K562 (cell line): ENCODE data around the gene GPHN. TPM values are rescaled to one million over a fixed set of nuclear protein-coding genes. Genes with fewer than 3 reads are reported as not detected.

Experiments
- GABPB1 ChIP-seq: sonication (generic); formaldehyde crosslinking; IDR thresholded peaks from 2 replicates; pipeline ENCODE4 v1.8.0; 2022; ENCODE audit warnings: mild to moderate bottlenecking, missing genetic modification reagents
- JUNB ChIP-seq: fragments of 450-650 bp; formaldehyde crosslinking; conservative IDR thresholded peaks from 2 replicates; pipeline ENCODE4 v1.4.0; 2020; ENCODE audit warnings: mild to moderate bottlenecking
- SUPT5H ChIP-seq: fragments of 450-650 bp; IDR thresholded peaks from 2 replicates; pipeline ENCODE4 v1.6.1; 2016
- TBL1XR1 ChIP-seq, 2 experiments: IDR thresholded peaks; 2 replicates each; pipeline ENCODE4 v1.6.1; 2012; ENCODE audit warnings: improper control_type of control experiment in 2 of 2, low read length in 2 of 2, mild to moderate bottlenecking in 1 of 2
- ZNF436 ChIP-seq: fragments of 250-450, 450-650 bp; sonication (Bioruptor Pico); formaldehyde crosslinking; IDR thresholded peaks from 2 replicates; pipeline ENCODE4 v1.7.0; 2020; ENCODE audit warnings: mild to moderate bottlenecking
- polyA plus RNA-seq, 8 experiments: library from polyadenylated mRNA; depleted of rRNA in 4 of 8; stranded (reverse) in 5 of 8; unstranded in 3 of 8; fragments of >200 nt; fragmentation: Nextera tagmentation in 2 of 8; fragmentation: Illumina TruSeq in 1 of 8; extraction: Ambion mirVana in 2 of 8; extraction: Trizol in 1 of 8; gene quantifications; 2 replicates each; pipeline versions ENCODE4 v1.2.1 to v1.2.3, GENCODE V29; 2011 to 2014; ENCODE audit warnings: inconsistent platforms in 1 of 8, missing spikeins in 1 of 8
- total RNA-seq, 7 experiments: library from RNA; depleted of rRNA in 6 of 7; stranded (reverse); fragments of >200 nt in 6 of 7; fragmentation: Illumina TruSeq in 2 of 7; extraction: Trizol in 2 of 7; gene quantifications; 2 replicates each; pipeline versions ENCODE4 v1.2.1 to v1.2.3, GENCODE V29; 2011 to 2021; ENCODE audit warnings: low replicate concordance in 1 of 7
- TF ChIP-seq, protein P1 (sequence below), 2 experiments: fragments of 450-650 bp; formaldehyde crosslinking in 1 of 2; IDR thresholded peaks; 2 replicates each; pipeline versions ENCODE4 v1.4.0 to v1.6.1; 2014 to 2020; ENCODE audit warnings: mild to moderate bottlenecking in 2 of 2, borderline replicate concordance in 1 of 2, low read depth in 1 of 2
- TF ChIP-seq, protein P2 (sequence below): fragments of 450-650 bp; IDR thresholded peaks from 2 replicates; pipeline ENCODE4 v1.7.0; 2016; ENCODE audit warnings: borderline replicate concordance
- TF ChIP-seq, protein P3 (sequence below): fragments of 250-450 bp; sonication (Bioruptor Pico); IDR thresholded peaks from 2 replicates; pipeline ENCODE4 v1.5.0; 2020; ENCODE audit warnings: mild to moderate bottlenecking, borderline replicate concordance
- TF ChIP-seq, protein P4 (sequence below): fragments of 450-650 bp; formaldehyde crosslinking; IDR thresholded peaks from 2 replicates; pipeline ENCODE4 v1.4.0; 2020; ENCODE audit warnings: mild to moderate bottlenecking, moderate library complexity

GPHN gene
- total and polyA plus RNA-seq, 9 of the 15 experiments (the other 6 are each of a cell fraction or from before 2014, with no cell fraction given): 5.9 to 16.0 (median 11.4) TPM

DNA sequence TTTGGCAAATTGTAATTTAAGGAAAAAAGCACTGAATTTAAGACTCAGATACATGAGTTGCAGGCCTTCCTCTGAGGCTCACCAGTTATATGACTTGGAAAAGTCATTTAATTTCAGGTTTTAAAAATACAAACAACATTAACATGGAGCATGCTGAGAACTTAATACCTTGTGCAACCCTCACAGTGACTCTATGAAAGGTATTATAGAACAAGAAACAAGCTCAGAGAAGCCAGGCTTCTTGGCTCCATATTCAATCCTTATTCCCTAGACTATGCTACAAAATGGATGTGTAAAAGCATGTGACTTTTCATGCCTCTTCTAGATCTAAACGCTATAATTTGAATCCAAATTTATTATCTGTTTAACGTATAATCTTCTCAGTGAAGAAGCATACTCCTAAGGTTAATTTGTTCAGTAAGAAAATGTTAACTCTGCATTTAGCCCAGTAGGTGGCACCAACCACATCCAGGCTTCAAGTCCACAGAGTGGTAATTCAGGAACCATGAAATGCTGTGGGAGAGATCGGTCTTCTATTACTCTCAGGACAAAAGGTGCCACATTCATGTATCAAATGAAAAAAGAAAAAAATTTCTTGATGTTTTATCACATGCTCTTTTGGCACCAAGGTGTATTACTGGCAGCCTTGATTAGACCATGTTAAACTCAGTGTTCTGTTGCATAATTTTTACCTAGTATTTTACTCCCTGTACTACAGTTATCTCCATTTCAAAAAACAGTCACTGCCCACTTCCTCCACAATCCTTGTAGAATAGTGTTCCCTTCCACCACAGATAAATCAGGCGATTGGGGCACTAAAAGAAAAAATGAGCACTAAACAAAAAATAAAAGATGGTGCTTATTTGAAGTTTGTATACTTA, 12.5 kb upstream of the GPHN start (continued):
- TF ChIP-seq, protein P1, sequence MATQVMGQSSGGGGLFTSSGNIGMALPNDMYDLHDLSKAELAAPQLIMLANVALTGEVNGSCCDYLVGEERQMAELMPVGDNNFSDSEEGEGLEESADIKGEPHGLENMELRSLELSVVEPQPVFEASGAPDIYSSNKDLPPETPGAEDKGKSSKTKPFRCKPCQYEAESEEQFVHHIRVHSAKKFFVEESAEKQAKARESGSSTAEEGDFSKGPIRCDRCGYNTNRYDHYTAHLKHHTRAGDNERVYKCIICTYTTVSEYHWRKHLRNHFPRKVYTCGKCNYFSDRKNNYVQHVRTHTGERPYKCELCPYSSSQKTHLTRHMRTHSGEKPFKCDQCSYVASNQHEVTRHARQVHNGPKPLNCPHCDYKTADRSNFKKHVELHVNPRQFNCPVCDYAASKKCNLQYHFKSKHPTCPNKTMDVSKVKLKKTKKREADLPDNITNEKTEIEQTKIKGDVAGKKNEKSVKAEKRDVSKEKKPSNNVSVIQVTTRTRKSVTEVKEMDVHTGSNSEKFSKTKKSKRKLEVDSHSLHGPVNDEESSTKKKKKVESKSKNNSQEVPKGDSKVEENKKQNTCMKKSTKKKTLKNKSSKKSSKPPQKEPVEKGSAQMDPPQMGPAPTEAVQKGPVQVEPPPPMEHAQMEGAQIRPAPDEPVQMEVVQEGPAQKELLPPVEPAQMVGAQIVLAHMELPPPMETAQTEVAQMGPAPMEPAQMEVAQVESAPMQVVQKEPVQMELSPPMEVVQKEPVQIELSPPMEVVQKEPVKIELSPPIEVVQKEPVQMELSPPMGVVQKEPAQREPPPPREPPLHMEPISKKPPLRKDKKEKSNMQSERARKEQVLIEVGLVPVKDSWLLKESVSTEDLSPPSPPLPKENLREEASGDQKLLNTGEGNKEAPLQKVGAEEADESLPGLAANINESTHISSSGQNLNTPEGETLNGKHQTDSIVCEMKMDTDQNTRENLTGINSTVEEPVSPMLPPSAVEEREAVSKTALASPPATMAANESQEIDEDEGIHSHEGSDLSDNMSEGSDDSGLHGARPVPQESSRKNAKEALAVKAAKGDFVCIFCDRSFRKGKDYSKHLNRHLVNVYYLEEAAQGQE (IDR thresholded peaks at IDR 0.05; ENCODE audit: borderline replicate concordance): peak; percentile 47; the same call in 1 of the 2 replicates
- TF ChIP-seq, protein P1 (CRISPR knock-in tag; IDR thresholded peaks at IDR 0.05; ENCODE audit: low read depth): no peak
- TF ChIP-seq ZNF436 (CRISPR knock-in tag) (no peak), TBL1XR1 (IDR thresholded peaks at IDR 0.05; ENCODE audit: low read length in 2 of 2) (no peak), JUNB (CRISPR knock-in tag) (no peak), SUPT5H (no peak), GABPB1 (CRISPR knock-in tag) (no peak)
- TF ChIP-seq, protein P2, sequence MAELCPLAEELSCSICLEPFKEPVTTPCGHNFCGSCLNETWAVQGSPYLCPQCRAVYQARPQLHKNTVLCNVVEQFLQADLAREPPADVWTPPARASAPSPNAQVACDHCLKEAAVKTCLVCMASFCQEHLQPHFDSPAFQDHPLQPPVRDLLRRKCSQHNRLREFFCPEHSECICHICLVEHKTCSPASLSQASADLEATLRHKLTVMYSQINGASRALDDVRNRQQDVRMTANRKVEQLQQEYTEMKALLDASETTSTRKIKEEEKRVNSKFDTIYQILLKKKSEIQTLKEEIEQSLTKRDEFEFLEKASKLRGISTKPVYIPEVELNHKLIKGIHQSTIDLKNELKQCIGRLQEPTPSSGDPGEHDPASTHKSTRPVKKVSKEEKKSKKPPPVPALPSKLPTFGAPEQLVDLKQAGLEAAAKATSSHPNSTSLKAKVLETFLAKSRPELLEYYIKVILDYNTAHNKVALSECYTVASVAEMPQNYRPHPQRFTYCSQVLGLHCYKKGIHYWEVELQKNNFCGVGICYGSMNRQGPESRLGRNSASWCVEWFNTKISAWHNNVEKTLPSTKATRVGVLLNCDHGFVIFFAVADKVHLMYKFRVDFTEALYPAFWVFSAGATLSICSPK: no peak
- TF ChIP-seq, protein P3, sequence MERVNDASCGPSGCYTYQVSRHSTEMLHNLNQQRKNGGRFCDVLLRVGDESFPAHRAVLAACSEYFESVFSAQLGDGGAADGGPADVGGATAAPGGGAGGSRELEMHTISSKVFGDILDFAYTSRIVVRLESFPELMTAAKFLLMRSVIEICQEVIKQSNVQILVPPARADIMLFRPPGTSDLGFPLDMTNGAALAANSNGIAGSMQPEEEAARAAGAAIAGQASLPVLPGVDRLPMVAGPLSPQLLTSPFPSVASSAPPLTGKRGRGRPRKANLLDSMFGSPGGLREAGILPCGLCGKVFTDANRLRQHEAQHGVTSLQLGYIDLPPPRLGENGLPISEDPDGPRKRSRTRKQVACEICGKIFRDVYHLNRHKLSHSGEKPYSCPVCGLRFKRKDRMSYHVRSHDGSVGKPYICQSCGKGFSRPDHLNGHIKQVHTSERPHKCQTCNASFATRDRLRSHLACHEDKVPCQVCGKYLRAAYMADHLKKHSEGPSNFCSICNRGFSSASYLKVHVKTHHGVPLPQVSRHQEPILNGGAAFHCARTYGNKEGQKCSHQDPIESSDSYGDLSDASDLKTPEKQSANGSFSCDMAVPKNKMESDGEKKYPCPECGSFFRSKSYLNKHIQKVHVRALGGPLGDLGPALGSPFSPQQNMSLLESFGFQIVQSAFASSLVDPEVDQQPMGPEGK (CRISPR knock-in tag): no peak
- TF ChIP-seq, protein P4, sequence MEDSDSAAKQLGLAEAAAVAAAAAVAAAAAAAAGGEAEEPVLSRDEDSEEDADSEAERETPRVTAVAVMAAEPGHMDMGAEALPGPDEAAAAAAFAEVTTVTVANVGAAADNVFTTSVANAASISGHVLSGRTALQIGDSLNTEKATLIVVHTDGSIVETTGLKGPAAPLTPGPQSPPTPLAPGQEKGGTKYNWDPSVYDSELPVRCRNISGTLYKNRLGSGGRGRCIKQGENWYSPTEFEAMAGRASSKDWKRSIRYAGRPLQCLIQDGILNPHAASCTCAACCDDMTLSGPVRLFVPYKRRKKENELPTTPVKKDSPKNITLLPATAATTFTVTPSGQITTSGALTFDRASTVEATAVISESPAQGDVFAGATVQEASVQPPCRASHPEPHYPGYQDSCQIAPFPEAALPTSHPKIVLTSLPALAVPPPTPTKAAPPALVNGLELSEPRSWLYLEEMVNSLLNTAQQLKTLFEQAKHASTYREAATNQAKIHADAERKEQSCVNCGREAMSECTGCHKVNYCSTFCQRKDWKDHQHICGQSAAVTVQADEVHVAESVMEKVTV (CRISPR knock-in tag): peak; percentile 27; the same call in 1 of the 2 replicates
- TF ChIP-seq, all 486 proteins: peak for 5
